Prostate gland (tissue), 2 donors: ENCODE measurements around the gene TPP1. TPM values are rescaled to one million over a fixed set of nuclear protein-coding genes. Genes with fewer than 3 reads are reported as not detected.
A peak's percentile ranks its signal among the peaks of the same experiment; 100 is the strongest.

Experiments used
- DNase-seq: peaks from one replicate; pipeline ENCODE4 v3.0.0-alpha.2; 2019; ENCODE audit warnings: low spot score
- H3K27ac ChIP-seq, 2 donors: fragments of 200-600 bp; sonication (generic); 2 replicates each; pipeline ENCODE4 v1.5.1; 2017 to 2019
- H3K27me3 ChIP-seq: fragments of 200-600 bp; sonication (generic); replicated peaks from 2 replicates; pipeline ENCODE4 v1.5.1; 2019; ENCODE audit not compliant: insufficient read depth
- H3K36me3 ChIP-seq, 2 donors: fragments of 200-600 bp; sonication (generic); 1 replicate in 1 of 2; 2 replicates in 1 of 2; pipeline versions ENCODE4 v1.5.1 to v1.8.1; 2017 to 2019
- H3K4me1 ChIP-seq: fragments of 200-600 bp; sonication (generic); replicated peaks from 2 replicates; pipeline ENCODE4 v1.5.1; 2019
- H3K4me3 ChIP-seq, 2 donors: fragments of 200-600 bp; sonication (generic); 2 replicates each; pipeline ENCODE4 v1.5.1; 2017 to 2019
- H3K9me3 ChIP-seq: fragments of 200-600 bp; sonication (generic); 2 replicates; pipeline ENCODE4 v1.5.1; 2017
- POLR2A ChIP-seq: fragments of 450-650 bp; IDR thresholded peaks from one replicate; pipeline ENCODE4 v1.6.1; 2016; ENCODE audit warnings: antibody characterized with exemption, mild to moderate bottlenecking
- POLR2AphosphoS5 ChIP-seq: sonication (generic); formaldehyde crosslinking; IDR thresholded peaks from one replicate; pipeline ENCODE4 v1.6.1; 2017; ENCODE audit warnings: antibody characterized with exemption
- WGBS: methylation state at CpG from one replicate; pipeline ENCODE4 v1.1.5; 2018; 5-methylcytosine and 5-hydroxymethylcytosine counted together
- intact Hi-C: fragments of 100-400 bp; cut with DNase I; formaldehyde crosslinking; loops from one replicate; pipeline ENCODE4 v1.14.2; 2022
- total RNA-seq, 2 donors: library from RNA; depleted of rRNA; stranded (reverse); fragments of >200 nt; gene quantifications; one replicate each; pipeline ENCODE4 v1.1.0, GENCODE V29; 2016
- TF ChIP-seq, protein P1 (sequence below), 4 experiments: fragments of 200-600 bp in 2 of 4; fragments of 450-650 bp in 2 of 4; sonication (generic) in 2 of 4; IDR thresholded peaks; 1 replicate in 3 of 4; 2 replicates in 1 of 4; pipeline ENCODE4 v1.5.1; 2016 to 2019; ENCODE audit warnings: antibody characterized with exemption in 4 of 4, mild to moderate bottlenecking in 2 of 4, moderate library complexity in 2 of 4

Gene TPP1
- total RNA-seq, 2 donors from 2014 or later = 94.6 to 147 TPM

DNA sequence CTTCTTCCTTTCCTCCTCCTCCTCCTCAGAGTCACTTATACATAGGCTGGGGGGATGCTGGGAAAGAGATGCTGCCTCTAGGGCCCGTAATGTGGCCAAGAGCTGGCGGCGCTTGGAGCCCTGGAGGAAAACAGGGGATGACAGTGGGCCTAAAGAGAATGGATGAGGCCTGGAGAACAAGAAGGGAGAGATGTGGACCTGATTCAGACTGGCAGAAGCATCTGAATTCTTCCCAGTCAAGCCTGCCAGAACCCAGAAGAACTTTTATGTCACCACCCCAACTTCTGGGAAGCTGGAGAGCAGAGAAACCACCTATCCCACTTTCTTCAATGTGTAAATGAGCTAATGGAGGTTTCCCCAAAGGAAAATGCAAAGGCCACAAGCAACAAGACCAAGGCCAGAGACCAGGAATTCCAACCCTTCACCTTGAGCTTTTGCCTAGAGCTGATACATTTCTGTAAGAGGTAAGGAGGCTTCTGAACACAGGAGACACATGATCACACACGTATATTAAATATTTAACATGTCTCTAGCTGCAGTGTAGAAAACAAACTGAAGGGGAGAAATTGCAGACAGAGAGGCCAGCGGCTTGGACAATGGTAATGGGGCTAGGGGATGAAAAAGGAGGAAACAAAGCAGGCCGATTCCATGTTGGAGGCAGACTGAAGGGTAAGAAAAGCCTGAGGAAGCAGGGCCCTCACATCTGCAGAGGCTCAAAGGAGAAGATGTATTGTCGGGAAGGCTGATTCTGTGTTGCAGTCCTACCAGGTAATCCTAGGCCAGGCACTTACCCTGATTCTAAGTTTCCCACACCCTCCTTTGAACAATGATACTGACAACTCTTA, 16.9 kb downstream of the TPP1 start:
- DNase-seq = peak; percentile 3
- Histone ChIP-seq H3K27ac (peak overlapping the region in 1 of 2 donors; percentile 93), H3K9me3 (no peaks in the 10 kb centered on the region), H3K36me3 (peaks cover 7 to 22% of the 10 kb centered on the region in 2 donors), H3K4me1 (peaks cover 9% of the 10 kb centered on the region), H3K4me3 (peak overlapping the region; percentile 80 to 92), H3K27me3 (no peaks in the 10 kb centered on the region)
- intact Hi-C loops = loop anchor here (5.0 kb wide), 3 partner anchors 55 to 280 kb away; partner anchors contain the start of genes ARFIP2, CAVIN3, DCHS1 and TIMM10B
- TF ChIP-seq, protein P1, sequence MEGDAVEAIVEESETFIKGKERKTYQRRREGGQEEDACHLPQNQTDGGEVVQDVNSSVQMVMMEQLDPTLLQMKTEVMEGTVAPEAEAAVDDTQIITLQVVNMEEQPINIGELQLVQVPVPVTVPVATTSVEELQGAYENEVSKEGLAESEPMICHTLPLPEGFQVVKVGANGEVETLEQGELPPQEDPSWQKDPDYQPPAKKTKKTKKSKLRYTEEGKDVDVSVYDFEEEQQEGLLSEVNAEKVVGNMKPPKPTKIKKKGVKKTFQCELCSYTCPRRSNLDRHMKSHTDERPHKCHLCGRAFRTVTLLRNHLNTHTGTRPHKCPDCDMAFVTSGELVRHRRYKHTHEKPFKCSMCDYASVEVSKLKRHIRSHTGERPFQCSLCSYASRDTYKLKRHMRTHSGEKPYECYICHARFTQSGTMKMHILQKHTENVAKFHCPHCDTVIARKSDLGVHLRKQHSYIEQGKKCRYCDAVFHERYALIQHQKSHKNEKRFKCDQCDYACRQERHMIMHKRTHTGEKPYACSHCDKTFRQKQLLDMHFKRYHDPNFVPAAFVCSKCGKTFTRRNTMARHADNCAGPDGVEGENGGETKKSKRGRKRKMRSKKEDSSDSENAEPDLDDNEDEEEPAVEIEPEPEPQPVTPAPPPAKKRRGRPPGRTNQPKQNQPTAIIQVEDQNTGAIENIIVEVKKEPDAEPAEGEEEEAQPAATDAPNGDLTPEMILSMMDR (IDR thresholded peaks at IDR 0.05) = no peak
- TF ChIP-seq POLR2AphosphoS5 = no peak
- TF ChIP-seq POLR2A = no peak
- 47% methylated on average over 7 of the region's 7 CpGs for WGBS

DNA sequence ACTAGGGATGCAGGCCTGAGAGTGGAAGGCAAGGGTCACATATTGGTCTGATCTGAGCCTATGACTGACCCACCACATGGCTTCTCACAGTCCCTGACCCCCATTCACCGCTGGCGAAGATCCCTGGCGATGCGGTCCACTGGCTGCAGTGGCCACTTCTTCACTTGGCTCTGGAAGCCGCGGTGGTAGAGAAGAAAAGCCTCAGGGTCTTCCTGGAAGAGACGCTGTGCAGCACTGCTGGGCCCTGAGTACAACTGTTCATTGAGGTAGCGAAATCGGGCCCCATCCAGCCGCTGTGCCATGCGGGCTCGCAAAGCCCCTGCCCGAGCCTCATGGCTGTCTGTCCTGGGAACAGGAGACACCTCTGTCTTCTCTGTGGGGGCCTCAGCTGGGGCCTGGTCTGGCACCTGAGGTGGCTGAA, 18.2 kb downstream of the TPP1 start:
- Histone ChIP-seq H3K27me3 (no peaks in the 10 kb centered on the region), H3K9me3 (no peaks in the 10 kb centered on the region), H3K36me3 (peaks cover 7 to 22% of the 10 kb centered on the region in 2 donors), H3K27ac (no peak overlapping the region), H3K4me1 (peaks cover 7% of the 10 kb centered on the region), H3K4me3 (no peak overlapping the region)
- TF ChIP-seq, protein P1 (IDR thresholded peaks at IDR 0.05) = no peak
- TF ChIP-seq POLR2A (no peak), POLR2AphosphoS5 (no peak)
- intact Hi-C loops = loop anchor here (5.0 kb wide), 3 partner anchors 56 to 279 kb away; partner anchors contain the start of genes ARFIP2, CAVIN3, DCHS1 and TIMM10B
- peak; percentile 4 for DNase-seq
- WGBS = 95% methylated on average over 13 of the region's 13 CpGs

DNA sequence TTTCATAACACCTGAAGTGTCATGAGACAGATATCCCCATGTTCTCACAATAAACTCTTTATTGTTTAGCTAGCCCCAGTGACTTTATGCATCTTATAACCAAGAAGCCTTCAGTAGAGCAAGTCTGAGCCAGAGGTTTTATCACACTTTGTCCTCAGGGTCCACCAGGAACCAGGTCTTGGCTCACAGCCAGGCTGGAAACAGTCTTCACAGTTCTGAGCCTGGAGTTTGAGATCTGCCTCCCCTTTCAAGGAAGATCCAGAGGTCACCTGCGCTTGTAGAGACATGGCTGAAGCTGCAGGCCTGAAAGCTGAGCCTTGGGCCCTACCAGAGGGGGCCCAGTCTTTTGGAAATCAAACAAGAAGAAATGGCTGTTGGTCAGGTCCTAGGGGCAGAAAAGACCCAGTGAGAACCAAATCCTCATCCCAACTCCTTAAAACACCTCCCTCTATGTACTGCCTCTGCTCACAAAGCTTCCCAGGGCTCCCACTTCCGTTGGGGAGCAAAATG, 19.3 kb downstream of the TPP1 start:
- intact Hi-C loops = loop anchor here (5.0 kb wide), 4 partner anchors 57 to 278 kb away; partner anchors contain the start of genes ARFIP2, CAVIN3, DCHS1 and TIMM10B
- peak; percentile 4 for DNase-seq
- Histone ChIP-seq H3K4me3 (no peak overlapping the region), H3K9me3 (no peaks in the 10 kb centered on the region), H3K27me3 (no peaks in the 10 kb centered on the region), H3K27ac (no peak overlapping the region), H3K36me3 (peaks cover 7 to 22% of the 10 kb centered on the region in 2 donors), H3K4me1 (peaks cover 7% of the 10 kb centered on the region)
- WGBS = 83% methylated on average over 2 of the region's 2 CpGs
- TF ChIP-seq POLR2AphosphoS5 (no peak), POLR2A (no peak)
- TF ChIP-seq, protein P1 (IDR thresholded peaks at IDR 0.05) = no peak

DNA sequence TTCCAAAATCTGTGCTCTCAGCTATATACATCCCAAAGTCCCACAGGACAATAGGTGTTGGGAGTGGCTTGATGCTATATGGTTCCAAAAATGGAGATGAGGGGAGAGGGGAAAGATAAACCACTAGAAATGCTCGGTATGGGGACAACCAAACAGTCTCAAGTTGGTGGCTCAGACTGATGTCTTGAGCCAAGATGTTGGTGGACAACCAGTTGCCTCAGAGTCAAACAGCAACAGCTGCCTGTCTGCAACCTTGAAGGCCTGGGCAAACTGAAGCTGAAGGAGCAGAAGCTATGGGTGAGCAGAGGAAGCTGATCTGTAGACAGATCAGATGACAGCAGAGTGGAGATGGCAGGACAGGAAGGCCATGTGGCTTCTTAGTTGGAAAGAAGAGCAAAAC, 19.8 kb downstream of the TPP1 start:
- H3K36me3 ChIP-seq = peaks cover 7 to 22% of the 10 kb centered on the region in 2 donors
- WGBS = 91% methylated on average over 1 of the region's 1 CpG
- H3K4me3 ChIP-seq = no peak overlapping the region
- H3K27me3 ChIP-seq = no peaks in the 10 kb centered on the region
- DNase-seq = peak; percentile 0
- H3K27ac ChIP-seq = no peak overlapping the region
- peaks cover 7% of the 10 kb centered on the region for H3K4me1 ChIP-seq
- H3K9me3 ChIP-seq = no peaks in the 10 kb centered on the region
- no peak for TF ChIP-seq POLR2A
- intact Hi-C loops = loop anchor here (5.0 kb wide), 1 partner anchor 72 kb away; no protein-coding TSS in a partner anchor

DNA sequence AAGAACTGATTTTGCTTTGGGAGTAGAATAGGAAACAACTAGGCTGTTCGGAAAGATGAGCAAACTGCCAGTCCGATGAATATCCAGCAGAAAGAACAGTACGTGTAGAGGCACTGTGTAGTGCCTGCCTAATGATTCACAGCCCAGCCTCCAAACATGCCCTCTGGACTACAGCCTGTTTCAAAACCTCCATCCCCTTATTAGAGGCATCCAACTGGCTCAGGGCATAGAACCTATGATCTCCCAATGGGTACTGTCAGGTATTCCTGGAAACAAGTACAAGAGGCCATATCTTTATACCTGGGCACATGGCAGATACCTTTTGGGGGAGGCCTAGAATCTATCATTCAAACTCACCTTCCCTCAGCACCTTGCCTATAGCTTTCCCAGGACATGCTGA, 20.7 kb downstream of the TPP1 start:
- no peak for DNase-seq
- Histone ChIP-seq H3K4me3 (no peak overlapping the region), H3K9me3 (no peaks in the 10 kb centered on the region), H3K4me1 (peaks cover 7% of the 10 kb centered on the region), H3K27me3 (no peaks in the 10 kb centered on the region), H3K27ac (no peak overlapping the region), H3K36me3 (peaks cover 7 to 22% of the 10 kb centered on the region in 2 donors)
- TF ChIP-seq, protein P1 (IDR thresholded peaks at IDR 0.05) = no peak
- TF ChIP-seq POLR2AphosphoS5 = no peak
- intact Hi-C loops = loop anchor here (5.0 kb wide), 1 partner anchor 71 kb away; no protein-coding TSS in a partner anchor
- WGBS = 91% methylated on average over 3 of the region's 3 CpGs
